22Rv1 (cell line): ENCODE results near the gene PBX1.

ENCODE experiments used
- H3K27ac ChIP-seq: fragments of 450-650 bp; 2 replicates; pipeline ENCODE4 v1.5.1; 2017
- ZFX ChIP-seq: fragments of 450-650 bp; IDR thresholded peaks from 2 replicates; pipeline ENCODE4 v1.6.1; 2017; ENCODE audit warnings: antibody characterized with exemption, borderline replicate concordance
- TF ChIP-seq, protein P1 (sequence below): fragments of 450-650 bp; IDR thresholded peaks from 2 replicates; pipeline ENCODE4 v1.5.1; 2017; ENCODE audit warnings: mild to moderate bottlenecking

Gene PBX1

DNA sequence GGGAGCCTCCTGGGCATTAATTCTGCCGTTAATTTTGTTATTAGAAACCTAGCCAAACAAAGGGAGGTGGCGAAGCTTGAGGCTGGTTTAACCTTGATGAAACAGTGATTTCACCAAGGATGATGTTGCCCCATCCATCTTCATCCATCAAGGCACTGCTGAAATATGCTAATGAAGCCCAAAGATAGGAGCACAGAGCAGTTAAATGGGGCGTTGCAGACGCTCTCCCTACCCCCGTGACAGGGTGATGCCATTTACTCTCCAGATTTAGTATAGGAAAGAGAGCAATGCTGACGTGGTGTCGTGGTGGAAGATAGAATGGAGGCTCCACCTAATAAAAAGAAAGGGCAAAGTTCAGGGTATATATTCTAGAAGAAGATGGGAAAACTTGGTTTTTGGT, 84.0 kb downstream of the PBX1 start:
- no peak overlapping the region for H3K27ac ChIP-seq
- TF ChIP-seq, protein P1, sequence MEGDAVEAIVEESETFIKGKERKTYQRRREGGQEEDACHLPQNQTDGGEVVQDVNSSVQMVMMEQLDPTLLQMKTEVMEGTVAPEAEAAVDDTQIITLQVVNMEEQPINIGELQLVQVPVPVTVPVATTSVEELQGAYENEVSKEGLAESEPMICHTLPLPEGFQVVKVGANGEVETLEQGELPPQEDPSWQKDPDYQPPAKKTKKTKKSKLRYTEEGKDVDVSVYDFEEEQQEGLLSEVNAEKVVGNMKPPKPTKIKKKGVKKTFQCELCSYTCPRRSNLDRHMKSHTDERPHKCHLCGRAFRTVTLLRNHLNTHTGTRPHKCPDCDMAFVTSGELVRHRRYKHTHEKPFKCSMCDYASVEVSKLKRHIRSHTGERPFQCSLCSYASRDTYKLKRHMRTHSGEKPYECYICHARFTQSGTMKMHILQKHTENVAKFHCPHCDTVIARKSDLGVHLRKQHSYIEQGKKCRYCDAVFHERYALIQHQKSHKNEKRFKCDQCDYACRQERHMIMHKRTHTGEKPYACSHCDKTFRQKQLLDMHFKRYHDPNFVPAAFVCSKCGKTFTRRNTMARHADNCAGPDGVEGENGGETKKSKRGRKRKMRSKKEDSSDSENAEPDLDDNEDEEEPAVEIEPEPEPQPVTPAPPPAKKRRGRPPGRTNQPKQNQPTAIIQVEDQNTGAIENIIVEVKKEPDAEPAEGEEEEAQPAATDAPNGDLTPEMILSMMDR: no peak
- TF ChIP-seq ZFX: no peak

DNA sequence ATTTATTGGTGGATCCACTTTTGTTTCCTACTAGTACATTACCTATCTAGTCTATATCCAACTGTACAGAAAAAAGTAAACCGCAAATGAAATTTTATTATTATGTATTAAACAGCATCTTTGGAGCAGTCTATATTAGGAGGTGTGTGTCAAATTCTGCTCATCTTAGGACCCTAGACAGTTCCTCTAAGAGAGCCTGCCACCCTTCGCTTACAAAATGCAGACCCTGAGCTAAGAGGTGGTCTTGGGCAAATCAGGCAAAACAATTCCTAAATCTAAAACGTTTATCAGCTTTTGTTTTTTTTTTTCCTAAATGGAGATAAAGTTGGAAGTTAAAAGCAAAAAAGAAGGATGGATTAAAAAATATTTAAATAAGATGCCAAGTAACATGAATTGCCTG, 85.3 kb downstream of the PBX1 start:
- no peak overlapping the region for H3K27ac ChIP-seq
- TF ChIP-seq, protein P1: no peak
- TF ChIP-seq ZFX: no peak

DNA sequence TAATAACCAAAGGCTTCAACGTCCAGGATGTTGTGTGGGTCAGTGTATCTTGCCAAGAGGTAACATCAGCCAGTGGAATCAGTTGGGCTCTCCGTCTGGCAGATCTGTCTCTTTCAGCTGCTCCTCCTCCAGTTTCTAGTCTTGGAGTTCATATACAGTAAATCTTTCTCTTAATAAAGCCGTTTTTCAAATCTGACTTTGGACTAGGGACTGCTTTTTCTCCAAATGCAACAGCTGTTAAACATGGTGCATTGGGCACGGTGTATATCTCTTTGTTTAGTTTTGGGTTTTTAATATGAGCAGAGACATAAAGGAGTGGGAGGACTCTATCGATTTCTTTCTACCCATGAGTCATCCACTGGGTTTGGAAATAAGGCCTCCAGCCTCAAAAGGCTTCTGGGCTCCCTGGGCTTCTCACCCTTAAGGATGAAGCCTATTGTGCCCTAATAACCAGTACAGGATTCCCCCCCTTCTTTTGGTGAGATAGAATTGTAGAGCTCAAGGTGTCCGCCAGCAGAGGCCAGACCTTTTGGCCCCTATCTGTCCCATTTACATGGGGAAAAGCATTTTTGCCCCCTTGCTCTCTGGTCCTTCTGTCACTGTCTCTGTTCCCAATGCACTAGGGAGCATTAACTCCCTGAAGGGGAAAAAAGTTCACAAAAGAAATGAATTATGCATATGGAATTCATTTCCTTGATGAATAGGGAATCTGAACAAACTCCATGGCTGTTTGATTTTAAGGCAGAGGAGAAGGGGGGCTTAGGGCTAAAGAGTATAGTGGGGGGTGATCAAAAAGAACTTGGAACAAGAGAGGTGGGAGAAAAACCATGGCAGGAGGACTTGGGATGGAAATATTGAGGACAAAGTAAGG, 86.0 kb downstream of the PBX1 start:
- H3K27ac ChIP-seq: no peak overlapping the region
- TF ChIP-seq ZFX: no peak
- TF ChIP-seq, protein P1: no peak

- H3K27ac ChIP-seq: no peak overlapping the region
- TF ChIP-seq, protein P1: no peak
- no peak for TF ChIP-seq ZFX
Measured at GRCh38 chr1:164645921-164646320, 86.9 kb downstream of the PBX1 start.

- no peak overlapping the region for H3K27ac ChIP-seq
- TF ChIP-seq, protein P1: no peak
- no peak for TF ChIP-seq ZFX
Measured at GRCh38 chr1:164647211-164647610, 88.2 kb downstream of the PBX1 start.

- no peak overlapping the region for H3K27ac ChIP-seq
- TF ChIP-seq, protein P1: no peak
- no peak for TF ChIP-seq ZFX
Measured at GRCh38 chr1:164648636-164649035, 89.7 kb downstream of the PBX1 start.

- H3K27ac ChIP-seq: no peak overlapping the region
- TF ChIP-seq, protein P1: no peak
- no peak for TF ChIP-seq ZFX
Measured at GRCh38 chr1:164649146-164649545, 90.2 kb downstream of the PBX1 start.
